GM23338 (cell line): ENCODE results near the gene TXNDC9. TPM values are rescaled to one million over a fixed set of nuclear protein-coding genes. Genes with fewer than 3 reads are reported as not detected.

Experiments used
- ATAC-seq: fragments of 200-7000 bp; cut with Tn5 transposase; 3 replicates; pipeline ENCODE4 v1.9.1; 2020
- DNase-seq: peaks from one replicate; pipeline ENCODE4 v3.0.0-alpha.2; 2015; ENCODE audit warnings: low spot score
- H2AFZ ChIP-seq: fragments of 200-600 bp; sonication (generic); 2 replicates; pipeline ENCODE4 v1.8.0; 2016; ENCODE audit warnings: antibody characterized with exemption, mild to moderate bottlenecking, moderate library complexity
- H3F3A ChIP-seq: fragments of 200-600 bp; sonication (generic); replicated peaks from 2 replicates; pipeline ENCODE4 v1.8.0; 2017; ENCODE audit warnings: antibody characterized with exemption, mixed run types, low read depth
- H3K27ac ChIP-seq: fragments of 200-600 bp; sonication (generic); 2 replicates; pipeline ENCODE4 v1.6.1; 2016; ENCODE audit warnings: low read depth
- H3K27me3 ChIP-seq: fragments of 200-600 bp; sonication (generic); 2 replicates; pipeline ENCODE4 v1.8.0; 2016; ENCODE audit warnings: mild to moderate bottlenecking, mixed run types, moderate library complexity; ENCODE audit not compliant: insufficient read depth
- H3K36me3 ChIP-seq: fragments of 200-600 bp; sonication (generic); 2 replicates; pipeline ENCODE4 v1.8.0; 2016; ENCODE audit warnings: mild to moderate bottlenecking; ENCODE audit not compliant: insufficient read depth
- H3K4me1 ChIP-seq: fragments of 200-600 bp; sonication (generic); 2 replicates; pipeline ENCODE4 v1.8.0; 2016; ENCODE audit warnings: mild to moderate bottlenecking, moderate library complexity; ENCODE audit not compliant: insufficient read depth
- H3K4me2 ChIP-seq: fragments of 200-600 bp; sonication (generic); 2 replicates; pipeline ENCODE4 v1.7.1; 2017; ENCODE audit warnings: mixed run types
- H3K4me3 ChIP-seq: fragments of 200-600 bp; sonication (generic); 2 replicates; pipeline ENCODE4 v1.6.1; 2016; ENCODE audit warnings: mixed run types
- H3K79me2 ChIP-seq: fragments of 200-600 bp; sonication (generic); replicated peaks from 2 replicates; pipeline ENCODE4 v1.8.0; 2017; ENCODE audit warnings: mild to moderate bottlenecking; ENCODE audit not compliant: insufficient read depth
- H3K9me2 ChIP-seq: fragments of 200-600 bp; sonication (generic); 2 replicates; pipeline ENCODE4 v1.8.0; 2017; ENCODE audit not compliant: insufficient read depth
- H4K20me1 ChIP-seq: fragments of 200-600 bp; sonication (generic); replicated peaks from 2 replicates; pipeline ENCODE4 v1.8.0; 2017; ENCODE audit warnings: mild to moderate bottlenecking; ENCODE audit not compliant: insufficient read depth
- H3K27ac Mint-ChIP-seq: 2 replicates; pipeline ENCODE4 v1.8.0; 2020; ENCODE audit warnings: inconsistent platforms, mild to moderate bottlenecking, moderate library complexity, mixed read lengths
- H3K27me3 Mint-ChIP-seq: 3 replicates; pipeline ENCODE4 v1.8.0; 2022; ENCODE audit warnings: low read depth, mild to moderate bottlenecking, moderate library complexity, mixed read lengths, inconsistent platforms; ENCODE audit not compliant: insufficient read depth, poor library complexity
- H3K36me3 Mint-ChIP-seq: 3 replicates; pipeline ENCODE4 v1.8.0; 2021; ENCODE audit warnings: low read depth, mild to moderate bottlenecking, inconsistent platforms, moderate library complexity, mixed read lengths
- H3K4me1 Mint-ChIP-seq: 3 replicates; pipeline ENCODE4 v1.8.0; 2020; ENCODE audit warnings: mild to moderate bottlenecking, inconsistent platforms, mixed read lengths
- H3K4me3 Mint-ChIP-seq: 3 replicates; pipeline ENCODE4 v1.8.0; 2021; ENCODE audit warnings: moderate library complexity, mild to moderate bottlenecking, inconsistent platforms, mixed read lengths
- H3K9me3 Mint-ChIP-seq: 3 replicates; pipeline ENCODE4 v1.8.0; 2020; ENCODE audit warnings: moderate library complexity, mild to moderate bottlenecking, inconsistent platforms, mixed read lengths
- CREB1 ChIP-seq: fragments of 250-450 bp; sonication (Bioruptor Pico); IDR thresholded peaks from 2 replicates; pipeline ENCODE4 v1.5.0; 2020; ENCODE audit warnings: low read depth, mild to moderate bottlenecking, moderate library complexity
- EZH2phosphoT487 ChIP-seq: fragments of 200-600 bp; sonication (generic); IDR thresholded peaks from one replicate; pipeline ENCODE4 v1.8.1; 2018; ENCODE audit warnings: antibody characterized with exemption; ENCODE audit not compliant: unreplicated experiment
- POLR2AphosphoS5 ChIP-seq: IDR thresholded peaks from 2 replicates; pipeline ENCODE4 v1.6.1; 2016; ENCODE audit warnings: antibody characterized with exemption, low read depth
- ZNF331 ChIP-seq: fragments of 250-450 bp; sonication (Bioruptor Pico); IDR thresholded peaks from 2 replicates; pipeline ENCODE4 v1.5.0; 2020; ENCODE audit warnings: low read depth, mild to moderate bottlenecking, moderate library complexity
- polyA plus RNA-seq: library from polyadenylated mRNA; unstranded; fragments of >200 nt; fragmentation: Nextera tagmentation; extraction: Ambion mirVana; gene quantifications from 2 replicates; pipeline ENCODE4 v1.2.1, GENCODE V29; 2016
- total RNA-seq: library from RNA; depleted of rRNA; stranded (reverse); fragments of >200 nt; shearing (Covaris generic); gene quantifications from 2 replicates; pipeline ENCODE4 v1.2.3, GENCODE V29; 2014
- TF ChIP-seq, protein P1 (sequence below): IDR thresholded peaks from 2 replicates; pipeline ENCODE4 v1.6.1; 2016; ENCODE audit warnings: antibody characterized with exemption
- TF ChIP-seq, protein P2 (sequence below): fragments of 250-450 bp; sonication (Bioruptor Pico); IDR thresholded peaks from 2 replicates; pipeline ENCODE4 v1.5.0; 2020; ENCODE audit warnings: mild to moderate bottlenecking, moderate library complexity
- TF ChIP-seq, protein P3 (sequence below), 2 experiments: fragments of 200-600 bp in 1 of 2; sonication (generic) in 1 of 2; conservative IDR thresholded peaks; 2 replicates each; pipeline versions ENCODE4 v1.5.1 to v1.6.1; 2016 to 2017; ENCODE audit warnings: antibody characterized with exemption in 2 of 2, low read depth in 2 of 2, mild to moderate bottlenecking in 2 of 2, moderate library complexity in 1 of 2

TXNDC9 gene
- total and polyA plus RNA-seq, 2 experiments from 2014 or later: 54.4 to 67.4 TPM

DNA sequence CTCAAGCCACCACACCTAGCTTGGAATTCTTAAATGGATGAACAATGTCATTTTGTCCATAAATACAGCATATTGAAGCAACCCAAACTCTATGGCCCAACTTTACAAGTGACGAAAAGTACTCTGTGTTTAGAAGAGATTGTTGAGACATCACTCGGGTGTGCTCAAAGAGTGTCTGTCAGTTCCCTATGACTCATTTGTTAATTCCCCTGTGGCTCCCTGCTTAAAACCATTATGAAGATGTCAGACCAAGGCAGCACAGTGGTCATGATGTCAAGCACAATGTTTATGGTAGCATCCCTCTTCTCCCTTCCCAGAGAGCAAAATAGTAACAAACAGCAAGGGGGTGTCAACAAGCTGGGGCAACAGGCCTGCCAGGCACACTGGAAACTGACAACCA lies 38.1 kb downstream of the TXNDC9 start (continued):
- TF ChIP-seq, protein P1, sequence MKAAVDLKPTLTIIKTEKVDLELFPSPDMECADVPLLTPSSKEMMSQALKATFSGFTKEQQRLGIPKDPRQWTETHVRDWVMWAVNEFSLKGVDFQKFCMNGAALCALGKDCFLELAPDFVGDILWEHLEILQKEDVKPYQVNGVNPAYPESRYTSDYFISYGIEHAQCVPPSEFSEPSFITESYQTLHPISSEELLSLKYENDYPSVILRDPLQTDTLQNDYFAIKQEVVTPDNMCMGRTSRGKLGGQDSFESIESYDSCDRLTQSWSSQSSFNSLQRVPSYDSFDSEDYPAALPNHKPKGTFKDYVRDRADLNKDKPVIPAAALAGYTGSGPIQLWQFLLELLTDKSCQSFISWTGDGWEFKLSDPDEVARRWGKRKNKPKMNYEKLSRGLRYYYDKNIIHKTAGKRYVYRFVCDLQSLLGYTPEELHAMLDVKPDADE: no peak
- TF ChIP-seq, protein P2, sequence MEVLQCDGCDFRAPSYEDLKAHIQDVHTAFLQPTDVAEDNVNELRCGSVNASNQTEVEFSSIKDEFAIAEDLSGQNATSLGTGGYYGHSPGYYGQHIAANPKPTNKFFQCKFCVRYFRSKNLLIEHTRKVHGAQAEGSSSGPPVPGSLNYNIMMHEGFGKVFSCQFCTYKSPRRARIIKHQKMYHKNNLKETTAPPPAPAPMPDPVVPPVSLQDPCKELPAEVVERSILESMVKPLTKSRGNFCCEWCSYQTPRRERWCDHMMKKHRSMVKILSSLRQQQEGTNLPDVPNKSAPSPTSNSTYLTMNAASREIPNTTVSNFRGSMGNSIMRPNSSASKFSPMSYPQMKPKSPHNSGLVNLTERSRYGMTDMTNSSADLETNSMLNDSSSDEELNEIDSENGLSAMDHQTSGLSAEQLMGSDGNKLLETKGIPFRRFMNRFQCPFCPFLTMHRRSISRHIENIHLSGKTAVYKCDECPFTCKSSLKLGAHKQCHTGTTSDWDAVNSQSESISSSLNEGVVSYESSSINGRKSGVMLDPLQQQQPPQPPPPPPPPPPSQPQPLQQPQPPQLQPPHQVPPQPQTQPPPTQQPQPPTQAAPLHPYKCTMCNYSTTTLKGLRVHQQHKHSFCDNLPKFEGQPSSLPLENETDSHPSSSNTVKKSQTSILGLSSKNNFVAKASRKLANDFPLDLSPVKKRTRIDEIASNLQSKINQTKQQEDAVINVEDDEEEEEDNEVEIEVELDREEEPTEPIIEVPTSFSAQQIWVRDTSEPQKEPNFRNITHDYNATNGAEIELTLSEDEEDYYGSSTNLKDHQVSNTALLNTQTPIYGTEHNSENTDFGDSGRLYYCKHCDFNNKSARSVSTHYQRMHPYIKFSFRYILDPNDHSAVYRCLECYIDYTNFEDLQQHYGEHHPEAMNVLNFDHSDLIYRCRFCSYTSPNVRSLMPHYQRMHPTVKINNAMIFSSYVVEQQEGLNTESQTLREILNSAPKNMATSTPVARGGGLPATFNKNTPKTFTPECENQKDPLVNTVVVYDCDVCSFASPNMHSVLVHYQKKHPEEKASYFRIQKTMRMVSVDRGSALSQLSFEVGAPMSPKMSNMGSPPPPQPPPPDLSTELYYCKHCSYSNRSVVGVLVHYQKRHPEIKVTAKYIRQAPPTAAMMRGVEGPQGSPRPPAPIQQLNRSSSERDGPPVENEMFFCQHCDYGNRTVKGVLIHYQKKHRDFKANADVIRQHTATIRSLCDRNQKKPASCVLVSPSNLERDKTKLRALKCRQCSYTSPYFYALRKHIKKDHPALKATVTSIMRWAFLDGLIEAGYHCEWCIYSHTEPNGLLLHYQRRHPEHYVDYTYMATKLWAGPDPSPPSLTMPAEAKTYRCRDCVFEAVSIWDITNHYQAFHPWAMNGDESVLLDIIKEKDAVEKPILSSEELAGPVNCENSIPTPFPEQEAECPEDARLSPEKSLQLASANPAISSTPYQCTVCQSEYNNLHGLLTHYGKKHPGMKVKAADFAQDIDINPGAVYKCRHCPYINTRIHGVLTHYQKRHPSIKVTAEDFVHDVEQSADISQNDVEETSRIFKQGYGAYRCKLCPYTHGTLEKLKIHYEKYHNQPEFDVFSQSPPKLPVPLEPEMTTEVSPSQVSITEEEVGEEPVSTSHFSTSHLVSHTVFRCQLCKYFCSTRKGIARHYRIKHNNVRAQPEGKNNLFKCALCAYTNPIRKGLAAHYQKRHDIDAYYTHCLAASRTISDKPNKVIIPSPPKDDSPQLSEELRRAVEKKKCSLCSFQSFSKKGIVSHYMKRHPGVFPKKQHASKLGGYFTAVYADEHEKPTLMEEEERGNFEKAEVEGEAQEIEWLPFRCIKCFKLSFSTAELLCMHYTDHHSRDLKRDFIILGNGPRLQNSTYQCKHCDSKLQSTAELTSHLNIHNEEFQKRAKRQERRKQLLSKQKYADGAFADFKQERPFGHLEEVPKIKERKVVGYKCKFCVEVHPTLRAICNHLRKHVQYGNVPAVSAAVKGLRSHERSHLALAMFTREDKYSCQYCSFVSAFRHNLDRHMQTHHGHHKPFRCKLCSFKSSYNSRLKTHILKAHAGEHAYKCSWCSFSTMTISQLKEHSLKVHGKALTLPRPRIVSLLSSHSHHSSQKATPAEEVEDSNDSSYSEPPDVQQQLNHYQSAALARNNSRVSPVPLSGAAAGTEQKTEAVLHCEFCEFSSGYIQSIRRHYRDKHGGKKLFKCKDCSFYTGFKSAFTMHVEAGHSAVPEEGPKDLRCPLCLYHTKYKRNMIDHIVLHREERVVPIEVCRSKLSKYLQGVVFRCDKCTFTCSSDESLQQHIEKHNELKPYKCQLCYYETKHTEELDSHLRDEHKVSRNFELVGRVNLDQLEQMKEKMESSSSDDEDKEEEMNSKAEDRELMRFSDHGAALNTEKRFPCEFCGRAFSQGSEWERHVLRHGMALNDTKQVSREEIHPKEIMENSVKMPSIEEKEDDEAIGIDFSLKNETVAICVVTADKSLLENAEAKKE (CRISPR knock-in tag): no peak
- TF ChIP-seq ZNF331 (CRISPR knock-in tag) (no peak), EZH2phosphoT487 (no peak)

DNA sequence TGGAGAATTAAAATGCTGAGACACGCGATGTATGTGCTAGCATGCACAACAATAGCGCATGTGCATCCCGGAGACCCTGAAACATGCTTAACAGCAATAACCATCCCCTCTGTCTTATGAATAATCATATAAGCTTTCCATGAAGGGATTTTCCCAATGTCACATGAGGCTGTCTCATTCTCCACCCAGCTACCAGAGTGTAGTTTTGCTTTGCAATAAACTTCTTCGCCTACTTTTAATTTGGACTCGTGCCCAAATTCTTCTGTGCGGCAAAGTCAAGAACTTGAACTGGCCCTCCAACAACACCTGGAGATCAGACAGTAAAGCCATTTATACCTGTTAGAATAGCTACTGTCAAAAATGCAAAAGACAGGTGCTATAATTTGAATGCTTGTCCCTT lies 50.6 kb downstream of the TXNDC9 start:
- H3K4me2 ChIP-seq: no peak overlapping the region
- ATAC-seq: no peak
- no peak overlapping the region for H3K27ac Mint-ChIP-seq
- H3K4me3 Mint-ChIP-seq: no peak overlapping the region
- H3K4me1 Mint-ChIP-seq: peaks cover 15% of the 10 kb centered on the region
- H3K9me3 Mint-ChIP-seq: peaks cover 4% of the 10 kb centered on the region; the same call in 1 of the 3 replicates
- no peaks in the 10 kb centered on the region for H3K9me2 ChIP-seq
- H3K4me1 ChIP-seq: peaks cover 12% of the 10 kb centered on the region; the same call in 1 of the 2 replicates
- no peak overlapping the region for H2AFZ ChIP-seq
- no peak overlapping the region for H3K27ac ChIP-seq
- H3K4me3 ChIP-seq: no peak overlapping the region
- TF ChIP-seq CREB1 (CRISPR knock-in tag) (no peak), POLR2AphosphoS5 (no peak)
- TF ChIP-seq, protein P3, sequence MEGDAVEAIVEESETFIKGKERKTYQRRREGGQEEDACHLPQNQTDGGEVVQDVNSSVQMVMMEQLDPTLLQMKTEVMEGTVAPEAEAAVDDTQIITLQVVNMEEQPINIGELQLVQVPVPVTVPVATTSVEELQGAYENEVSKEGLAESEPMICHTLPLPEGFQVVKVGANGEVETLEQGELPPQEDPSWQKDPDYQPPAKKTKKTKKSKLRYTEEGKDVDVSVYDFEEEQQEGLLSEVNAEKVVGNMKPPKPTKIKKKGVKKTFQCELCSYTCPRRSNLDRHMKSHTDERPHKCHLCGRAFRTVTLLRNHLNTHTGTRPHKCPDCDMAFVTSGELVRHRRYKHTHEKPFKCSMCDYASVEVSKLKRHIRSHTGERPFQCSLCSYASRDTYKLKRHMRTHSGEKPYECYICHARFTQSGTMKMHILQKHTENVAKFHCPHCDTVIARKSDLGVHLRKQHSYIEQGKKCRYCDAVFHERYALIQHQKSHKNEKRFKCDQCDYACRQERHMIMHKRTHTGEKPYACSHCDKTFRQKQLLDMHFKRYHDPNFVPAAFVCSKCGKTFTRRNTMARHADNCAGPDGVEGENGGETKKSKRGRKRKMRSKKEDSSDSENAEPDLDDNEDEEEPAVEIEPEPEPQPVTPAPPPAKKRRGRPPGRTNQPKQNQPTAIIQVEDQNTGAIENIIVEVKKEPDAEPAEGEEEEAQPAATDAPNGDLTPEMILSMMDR (conservative IDR thresholded peaks at IDR 0.05; ENCODE audit: low read depth in 2 of 2): no peak
- peaks cover 1% of the 10 kb centered on the region; the same call in 2 of the 3 replicates for H3K36me3 Mint-ChIP-seq
- no peaks in the 10 kb centered on the region for H4K20me1 ChIP-seq
- peaks cover 3% of the 10 kb centered on the region for H3K27me3 Mint-ChIP-seq
- no peaks in the 10 kb centered on the region for H3F3A ChIP-seq
- no peaks in the 10 kb centered on the region for H3K79me2 ChIP-seq
- H3K27me3 ChIP-seq: no peaks in the 10 kb centered on the region
- H3K36me3 ChIP-seq: no peaks in the 10 kb centered on the region
- no peak for DNase-seq
